Cardiac muscle cell (in vitro differentiated cells and primary cell): ENCODE measurements around the gene TRIM66. TPM values are rescaled to one million over a fixed set of nuclear protein-coding genes. Genes with fewer than 3 reads are reported as not detected.

ENCODE experiments used
- DNase-seq, 2 donors: peaks; one replicate each; pipeline versions ENCODE4 v3.0.0 to v3.0.0-alpha.2; 2010 to 2017; ENCODE audit warnings: low read depth in 1 of 2, low spot score in 1 of 2
- H3K27ac ChIP-seq: fragments of 200-600 bp; sonication (generic); 2 replicates; pipeline ENCODE4 v1.5.1; 2016
- H3K27me3 ChIP-seq: fragments of 200-600 bp; sonication (generic); 2 replicates; pipeline ENCODE4 v1.6.0; 2016; ENCODE audit warnings: control low read depth
- H3K36me3 ChIP-seq: fragments of 200-600 bp; sonication (generic); 2 replicates; pipeline ENCODE4 v1.5.1; 2016; ENCODE audit warnings: control low read depth
- H3K4me1 ChIP-seq: fragments of 200-600 bp; sonication (generic); 2 replicates; pipeline ENCODE4 v1.8.1; 2017; ENCODE audit warnings: low read depth, mild to moderate bottlenecking, mixed run types
- H3K4me3 ChIP-seq: fragments of 200-600 bp; sonication (generic); 2 replicates; pipeline ENCODE4 v1.5.1; 2016; ENCODE audit warnings: mild to moderate bottlenecking
- H3K9me3 ChIP-seq: fragments of 200-600 bp; sonication (generic); 2 replicates; pipeline ENCODE4 v1.5.1; 2017; ENCODE audit warnings: low read depth, mild to moderate bottlenecking, control low read depth
- CTCF ChIP-seq: IDR thresholded peaks from 2 replicates; pipeline ENCODE4 v1.5.1; 2012; ENCODE audit warnings: low read depth, mild to moderate bottlenecking, low read length
- polyA plus RNA-seq: library from polyadenylated mRNA; unstranded; fragments of >200 nt; fragmentation: Nextera tagmentation; extraction: Ambion mirVana; gene quantifications from 2 replicates; pipeline ENCODE4 v1.2.1, GENCODE V29; 2016
- total RNA-seq: library from RNA; depleted of rRNA; stranded (reverse); fragments of >200 nt; gene quantifications from 2 replicates; pipeline ENCODE4 v1.2.3, GENCODE V29; 2016

The TRIM66 gene
- total and polyA plus RNA-seq, 2 experiments from 2014 or later, result 3.9 to 10.9 TPM

GRCh38 chr11:8586184-8586583 lies 96.3 kb downstream of the TRIM66 start:
- no peaks in the 10 kb centered on the region for H3K36me3 ChIP-seq
- no peak for TF ChIP-seq CTCF
- H3K4me1 ChIP-seq, result no peaks in the 10 kb centered on the region
- DNase-seq, result no peak
- H3K9me3 ChIP-seq, result no peaks in the 10 kb centered on the region
- no peak overlapping the region for H3K4me3 ChIP-seq
- no peak overlapping the region for H3K27ac ChIP-seq
- H3K27me3 ChIP-seq, result no peaks in the 10 kb centered on the region

GRCh38 chr11:8584511-8584910 lies 98.0 kb downstream of the TRIM66 start:
- Histone ChIP-seq H3K4me3 (no peak overlapping the region), H3K27me3 (no peaks in the 10 kb centered on the region), H3K36me3 (no peaks in the 10 kb centered on the region), H3K9me3 (no peaks in the 10 kb centered on the region), H3K27ac (no peak overlapping the region), H3K4me1 (no peaks in the 10 kb centered on the region)
- DNase-seq, result no peak
- no peak for TF ChIP-seq CTCF

DNA sequence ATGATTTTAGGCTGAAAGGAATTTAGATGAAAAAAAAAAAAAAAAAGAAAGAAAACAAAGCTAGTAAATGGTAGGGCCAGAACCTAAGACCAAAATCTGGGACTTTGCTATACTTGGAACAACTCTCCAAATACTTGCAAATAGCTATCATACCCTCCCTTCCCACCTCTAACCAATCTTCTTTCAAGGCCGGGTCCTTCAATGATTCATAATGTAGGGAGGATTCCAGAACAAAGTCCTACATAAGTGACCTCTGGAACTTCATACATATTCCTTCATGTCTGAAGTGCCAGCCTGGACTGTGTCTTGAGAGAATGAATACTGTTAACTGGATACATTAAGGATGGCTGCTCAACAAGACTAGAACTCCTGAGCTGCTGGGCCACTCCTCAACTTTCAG lies 98.4 kb downstream of the TRIM66 start:
- DNase-seq, result no peak
- Histone ChIP-seq H3K27ac (no peak overlapping the region), H3K4me3 (no peak overlapping the region), H3K9me3 (no peaks in the 10 kb centered on the region), H3K27me3 (no peaks in the 10 kb centered on the region), H3K4me1 (no peaks in the 10 kb centered on the region), H3K36me3 (no peaks in the 10 kb centered on the region)
- no peak for TF ChIP-seq CTCF

GRCh38 chr11:8581300-8581699 lies 101.2 kb downstream of the TRIM66 start:
- DNase-seq, result no peak
- H3K4me1 ChIP-seq, result no peaks in the 10 kb centered on the region
- TF ChIP-seq CTCF, result no peak

DNA sequence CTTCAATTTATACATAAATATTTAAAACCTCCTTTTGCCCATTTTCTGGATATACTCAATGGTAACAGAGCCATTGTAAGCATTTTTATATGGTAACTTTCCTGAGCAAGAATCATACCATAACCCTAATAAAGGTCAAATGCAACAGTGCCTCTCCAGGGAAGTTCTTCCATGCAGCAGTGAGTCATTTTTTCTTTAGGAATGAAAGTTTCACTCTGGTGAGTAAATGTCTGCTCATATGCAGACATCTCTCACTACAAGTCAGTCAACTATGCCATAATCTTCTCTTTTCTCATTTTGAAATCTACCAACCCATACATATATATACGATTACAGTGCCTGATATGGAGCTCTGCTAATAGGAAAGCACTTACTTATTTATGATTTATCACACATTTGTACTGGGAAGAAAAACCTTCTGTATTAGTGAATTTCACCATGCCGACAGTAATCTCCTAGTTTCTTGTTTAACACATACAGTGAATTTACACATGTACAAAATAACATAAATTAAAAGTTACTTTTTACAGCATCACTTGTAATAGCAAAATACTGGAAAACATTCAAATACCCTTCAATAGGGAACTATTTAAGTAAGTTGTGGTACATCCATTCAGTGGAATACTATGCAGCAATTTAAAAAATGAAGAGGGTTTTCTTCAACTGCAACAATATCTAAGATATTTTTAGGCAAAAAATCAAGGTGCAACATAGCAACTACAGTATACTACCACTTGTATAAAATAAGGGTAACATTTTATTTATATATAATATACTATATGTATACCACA lies 104.5 kb downstream of the TRIM66 start:
- H3K4me3 ChIP-seq, result no peak overlapping the region
- TF ChIP-seq CTCF, result no peak
- H3K4me1 ChIP-seq, result no peaks in the 10 kb centered on the region
- no peak for DNase-seq
- no peaks in the 10 kb centered on the region for H3K9me3 ChIP-seq
- no peaks in the 10 kb centered on the region for H3K36me3 ChIP-seq
- no peaks in the 10 kb centered on the region for H3K27me3 ChIP-seq
- H3K27ac ChIP-seq, result no peak overlapping the region

More at GRCh38 chr11:8581300-8581699, 101.2 kb downstream of the TRIM66 start:
- Histone ChIP-seq H3K27ac (no peak overlapping the region), H3K4me3 (no peak overlapping the region), H3K36me3 (no peaks in the 10 kb centered on the region), H3K9me3 (no peaks in the 10 kb centered on the region), H3K27me3 (no peaks in the 10 kb centered on the region)
